HEK293 (cell line): ENCODE data around the gene YOD1.

Experiments
- HOXD13 ChIP-seq: sonication (generic); formaldehyde crosslinking; IDR thresholded peaks from 2 replicates; pipeline ENCODE4 v1.8.0; 2022; ENCODE audit warnings: missing genetic modification reagents, borderline replicate concordance
- ZBTB8A ChIP-seq: fragments of 450-650 bp; formaldehyde crosslinking; IDR thresholded peaks from 2 replicates; pipeline ENCODE4 v1.5.1; 2016; ENCODE audit warnings: missing biosample characterization, missing genetic modification characterization
- TF ChIP-seq, protein P1 (sequence below): fragments of 450-650 bp; formaldehyde crosslinking; IDR thresholded peaks from 2 replicates; pipeline ENCODE4 v1.5.1; 2016; ENCODE audit warnings: missing biosample characterization, missing genetic modification characterization

DNA sequence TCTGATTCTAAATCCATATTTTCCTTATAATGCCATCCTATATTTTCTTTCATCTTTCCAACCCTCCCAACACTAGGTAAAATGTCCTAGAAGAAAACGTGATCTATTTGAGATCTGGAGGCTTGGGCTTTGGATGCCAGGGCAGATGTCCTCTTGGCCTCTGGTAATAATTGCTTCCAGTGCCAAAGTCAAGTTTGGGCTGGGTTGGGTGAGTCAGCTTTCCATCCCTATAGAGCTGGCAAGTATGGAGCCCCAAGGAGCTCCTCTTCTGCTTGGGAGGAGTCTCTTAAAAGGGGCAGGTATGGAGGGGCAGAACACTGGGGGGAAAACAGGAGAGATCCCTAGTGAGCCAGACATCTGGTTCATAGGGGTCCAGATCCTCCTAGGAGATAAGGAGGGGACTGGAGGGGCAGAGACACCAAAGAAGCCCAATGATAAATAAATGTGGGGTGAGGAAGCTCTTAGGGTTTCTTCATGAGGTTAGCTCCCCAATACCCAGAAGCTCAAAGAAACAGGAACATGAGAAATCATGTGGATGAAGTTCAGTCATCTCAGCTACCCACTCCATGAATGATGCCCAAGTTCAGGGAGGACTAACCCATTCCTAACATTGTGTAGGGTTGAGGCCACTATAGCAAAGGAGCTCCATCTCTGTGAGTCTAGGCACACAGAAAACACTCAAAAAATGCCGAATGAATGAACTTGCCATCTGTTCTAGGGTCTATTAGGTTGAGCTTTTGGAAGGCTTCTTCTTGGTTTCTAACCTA is 21.9 kb downstream of the YOD1 start:
- TF ChIP-seq, protein P1, sequence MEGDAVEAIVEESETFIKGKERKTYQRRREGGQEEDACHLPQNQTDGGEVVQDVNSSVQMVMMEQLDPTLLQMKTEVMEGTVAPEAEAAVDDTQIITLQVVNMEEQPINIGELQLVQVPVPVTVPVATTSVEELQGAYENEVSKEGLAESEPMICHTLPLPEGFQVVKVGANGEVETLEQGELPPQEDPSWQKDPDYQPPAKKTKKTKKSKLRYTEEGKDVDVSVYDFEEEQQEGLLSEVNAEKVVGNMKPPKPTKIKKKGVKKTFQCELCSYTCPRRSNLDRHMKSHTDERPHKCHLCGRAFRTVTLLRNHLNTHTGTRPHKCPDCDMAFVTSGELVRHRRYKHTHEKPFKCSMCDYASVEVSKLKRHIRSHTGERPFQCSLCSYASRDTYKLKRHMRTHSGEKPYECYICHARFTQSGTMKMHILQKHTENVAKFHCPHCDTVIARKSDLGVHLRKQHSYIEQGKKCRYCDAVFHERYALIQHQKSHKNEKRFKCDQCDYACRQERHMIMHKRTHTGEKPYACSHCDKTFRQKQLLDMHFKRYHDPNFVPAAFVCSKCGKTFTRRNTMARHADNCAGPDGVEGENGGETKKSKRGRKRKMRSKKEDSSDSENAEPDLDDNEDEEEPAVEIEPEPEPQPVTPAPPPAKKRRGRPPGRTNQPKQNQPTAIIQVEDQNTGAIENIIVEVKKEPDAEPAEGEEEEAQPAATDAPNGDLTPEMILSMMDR (tag by site-specific recombination), result no peak
- TF ChIP-seq HOXD13 (no peak), ZBTB8A (tag by site-specific recombination) (no peak)
